Stomach smooth muscle (tissue), 2 donors: ENCODE results near the gene GFER.
"Not testable (repeated sequence)": the region's sequence is repeated elsewhere in the genome, so short reads cannot be mapped to it uniquely, and the experiment has no call there.

Source experiments
- H3K27ac ChIP-seq: one replicate; pipeline ENCODE4 v1.7.0; 2013; ENCODE audit warnings: mild to moderate bottlenecking, low read length, inconsistent platforms
- H3K27me3 ChIP-seq, 2 donors: one replicate each; pipeline ENCODE4 v1.7.0; 2013; ENCODE audit warnings: low read length in 2 of 2; ENCODE audit not compliant: insufficient read depth in 2 of 2, control insufficient read depth in 1 of 2
- H3K36me3 ChIP-seq, 2 donors: one replicate each; pipeline ENCODE4 v1.7.0; 2013; ENCODE audit warnings: low read length in 2 of 2; ENCODE audit not compliant: control insufficient read depth in 2 of 2, insufficient read depth in 2 of 2
- H3K4me1 ChIP-seq: one replicate; pipeline ENCODE4 v1.7.0; 2013; ENCODE audit warnings: low read length; ENCODE audit not compliant: control insufficient read depth, insufficient read depth
- H3K4me3 ChIP-seq, 2 donors: one replicate each; pipeline ENCODE4 v1.7.0; 2013; ENCODE audit warnings: low read length in 2 of 2
- H3K9ac ChIP-seq, 2 donors: one replicate each; pipeline ENCODE4 v1.7.0; 2013; ENCODE audit warnings: low read length in 2 of 2, mild to moderate bottlenecking in 1 of 2
- H3K9me3 ChIP-seq, 2 donors: one replicate each; pipeline ENCODE4 v1.7.0; 2013; ENCODE audit warnings: low read length in 2 of 2; ENCODE audit not compliant: control insufficient read depth in 2 of 2
- donor health status: healthy.
- donor health status: Pancreatic carcinoma.

Gene GFER

DNA sequence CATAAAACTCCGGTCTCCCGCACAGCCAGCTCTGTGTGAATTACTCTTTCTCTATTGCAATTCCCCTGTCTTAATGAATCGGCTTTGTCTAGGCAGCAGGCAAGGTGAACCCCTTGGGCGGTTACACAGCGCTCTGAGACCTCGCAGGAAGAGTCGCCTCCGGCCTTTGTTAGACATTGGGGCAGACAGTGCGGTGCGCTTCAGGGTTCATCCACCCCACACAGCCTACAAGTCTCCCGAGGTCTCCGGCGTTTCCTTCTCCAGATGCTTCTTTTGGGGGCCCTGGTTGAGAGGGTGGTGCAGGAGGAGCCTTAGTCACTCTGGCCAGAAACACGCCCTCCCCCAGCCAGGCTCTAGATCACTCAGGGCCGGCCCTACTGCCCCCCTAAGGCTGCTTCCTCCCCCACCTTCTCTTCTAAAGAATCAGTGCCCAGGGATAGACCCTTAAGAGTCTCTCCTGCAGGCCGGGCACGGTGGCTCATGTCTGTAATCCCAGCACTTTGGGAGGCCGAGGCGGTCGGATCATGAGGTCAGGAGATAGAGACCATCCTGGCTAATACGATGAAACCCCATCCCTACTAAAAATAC, 39.3 kb upstream of the GFER start:
- Histone ChIP-seq H3K27me3 (no peaks in the 10 kb centered on the region), H3K4me3 (no peak overlapping the region), H3K27ac (no peak overlapping the region), H3K9me3 (no peaks in the 10 kb centered on the region), H3K9ac (no peak overlapping the region), H3K36me3 (peaks cover 5% of the 10 kb centered on the region in 2 donors), H3K4me1 (peaks cover 25% of the 10 kb centered on the region)

DNA sequence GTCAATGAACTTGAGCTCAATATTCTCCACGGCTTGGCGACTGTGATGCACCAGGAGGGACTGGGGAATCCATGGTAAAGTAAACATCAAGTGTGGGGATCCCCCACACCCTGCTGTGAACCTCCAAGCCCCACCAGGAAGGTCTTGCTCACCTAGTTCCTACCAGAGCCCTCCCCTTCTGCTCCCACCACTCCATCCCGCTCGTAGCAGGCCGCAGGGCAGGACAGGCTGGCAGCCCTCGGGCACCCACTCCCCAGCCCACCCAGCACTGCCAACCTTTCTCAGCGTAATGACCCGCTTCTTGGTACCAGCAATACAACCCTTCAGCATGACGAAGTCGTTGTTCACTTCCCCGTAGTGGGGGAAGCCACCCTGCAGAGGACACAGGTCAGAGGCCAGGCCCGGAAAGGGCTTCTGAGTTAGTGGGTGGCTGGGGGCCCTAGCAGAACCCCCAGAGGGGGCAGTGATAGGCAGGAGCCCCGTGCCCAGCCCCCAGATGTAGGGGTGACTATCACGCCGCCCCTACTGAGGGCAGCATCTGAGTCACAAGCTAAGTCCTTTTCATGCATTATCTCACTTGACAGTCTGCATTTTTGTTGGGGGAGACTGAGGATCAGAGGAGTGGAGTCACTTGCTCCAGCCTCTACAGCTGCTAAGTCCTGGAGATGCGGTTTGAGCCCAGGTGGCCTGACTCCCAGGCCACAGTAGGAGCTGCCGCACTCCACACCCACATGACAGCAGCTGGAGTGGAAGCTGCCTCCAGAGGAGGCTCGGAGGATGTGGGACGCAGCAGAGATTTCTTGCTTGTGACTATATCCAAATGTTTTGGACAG, 38.2 kb upstream of the GFER start:
- Histone ChIP-seq H3K9ac (no peak overlapping the region), H3K36me3 (no peaks in the 10 kb centered on the region), H3K4me1 (peaks cover 23% of the 10 kb centered on the region), H3K27ac (no peak overlapping the region), H3K27me3 (no peaks in the 10 kb centered on the region), H3K9me3 (no peaks in the 10 kb centered on the region), H3K4me3 (no peak overlapping the region)

DNA sequence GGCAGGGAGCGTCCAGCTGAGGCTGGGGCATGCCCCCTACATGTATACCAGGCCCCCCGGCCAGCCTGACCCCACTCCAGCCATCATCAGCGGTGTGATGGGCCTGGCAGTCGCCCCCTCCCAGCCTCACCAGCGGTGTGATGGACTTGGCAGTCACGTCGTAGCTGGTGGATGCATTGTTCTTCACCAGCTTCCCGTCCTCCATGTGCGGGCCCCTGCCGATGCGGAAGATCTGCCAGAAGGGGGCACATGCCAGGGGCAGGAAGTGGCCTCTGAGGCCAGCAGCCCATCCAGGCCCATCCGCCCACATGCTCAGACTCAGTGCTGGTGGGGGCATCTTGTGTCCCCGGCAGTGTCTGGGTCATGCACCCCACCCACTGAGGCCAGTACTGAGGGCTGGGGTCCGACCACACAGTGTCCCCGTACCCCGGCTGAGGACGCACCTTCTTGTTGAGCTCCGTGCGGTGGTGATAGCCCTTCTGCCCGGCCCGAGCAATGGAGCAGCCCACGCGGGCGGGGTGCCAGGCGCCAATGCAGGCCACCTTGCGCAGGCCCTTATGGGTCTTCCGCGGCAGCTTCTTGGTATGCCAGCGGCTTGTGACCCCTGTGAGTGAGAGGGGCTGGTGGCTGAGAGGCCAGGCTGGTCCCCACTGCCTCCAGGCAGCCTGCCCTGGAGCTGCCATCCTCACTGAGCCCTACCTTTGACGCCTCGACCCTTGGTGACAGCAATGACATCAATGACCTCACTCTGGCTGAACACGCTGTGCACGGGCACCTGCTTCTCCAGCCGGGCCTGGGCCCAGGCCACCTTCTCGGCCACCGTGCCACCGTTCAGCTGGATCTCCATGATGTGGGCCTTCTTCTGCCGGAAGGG, 37.3 kb upstream of the GFER start:
- Histone ChIP-seq H3K9ac (no peak overlapping the region), H3K27ac (no peak overlapping the region), H3K4me3 (no peak overlapping the region), H3K4me1 (peaks cover 16% of the 10 kb centered on the region), H3K36me3 (no peaks in the 10 kb centered on the region), H3K9me3 (no peaks in the 10 kb centered on the region), H3K27me3 (no peaks in the 10 kb centered on the region)

DNA sequence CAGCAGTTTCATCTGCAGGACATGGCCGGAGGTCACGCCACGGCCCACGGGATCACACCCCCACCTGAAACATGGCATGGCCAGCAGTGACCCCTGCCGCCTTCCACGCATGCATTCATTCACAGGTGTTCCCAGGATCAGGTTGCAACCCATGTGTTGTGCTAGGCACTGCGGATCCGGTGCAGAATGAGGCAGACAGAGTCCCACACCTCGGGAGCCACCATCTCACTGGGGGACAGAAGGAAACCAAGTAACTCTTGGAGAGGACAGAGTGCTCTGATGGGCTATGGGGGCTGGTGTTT, 36.7 kb upstream of the GFER start:
- Histone ChIP-seq H3K27ac (no peak overlapping the region), H3K9ac (no peak overlapping the region), H3K4me3 (no peak overlapping the region), H3K9me3 (no peaks in the 10 kb centered on the region), H3K27me3 (no peaks in the 10 kb centered on the region), H3K4me1 (peaks cover 10% of the 10 kb centered on the region), H3K36me3 (no peaks in the 10 kb centered on the region)

DNA sequence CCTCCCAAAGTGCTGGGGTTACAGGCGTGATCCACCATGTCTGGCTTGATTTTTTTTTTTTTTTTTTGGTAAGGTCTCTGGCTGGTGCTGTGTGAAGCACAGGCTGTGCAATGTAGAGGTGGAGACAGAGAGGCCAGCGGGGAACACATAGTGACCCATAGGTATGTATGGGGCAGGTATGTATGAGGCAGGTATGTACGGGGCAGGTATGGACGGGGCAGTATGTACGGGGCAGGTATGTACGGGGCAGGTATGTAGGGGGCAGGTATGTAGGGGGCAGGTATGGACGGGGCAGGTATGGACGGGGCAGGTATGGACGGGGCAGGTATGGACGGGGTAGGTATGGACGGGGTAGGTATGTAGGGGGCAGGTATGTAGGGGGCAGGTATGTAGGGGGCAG, 34.5 kb upstream of the GFER start:
- Histone ChIP-seq H3K9me3 (no peaks in the 10 kb centered on the region), H3K36me3 (no peaks in the 10 kb centered on the region), H3K27ac (no peak overlapping the region), H3K4me1 (no peaks in the 10 kb centered on the region), H3K4me3 (no peak overlapping the region), H3K27me3 (no peaks in the 10 kb centered on the region), H3K9ac (no peak overlapping the region)

DNA sequence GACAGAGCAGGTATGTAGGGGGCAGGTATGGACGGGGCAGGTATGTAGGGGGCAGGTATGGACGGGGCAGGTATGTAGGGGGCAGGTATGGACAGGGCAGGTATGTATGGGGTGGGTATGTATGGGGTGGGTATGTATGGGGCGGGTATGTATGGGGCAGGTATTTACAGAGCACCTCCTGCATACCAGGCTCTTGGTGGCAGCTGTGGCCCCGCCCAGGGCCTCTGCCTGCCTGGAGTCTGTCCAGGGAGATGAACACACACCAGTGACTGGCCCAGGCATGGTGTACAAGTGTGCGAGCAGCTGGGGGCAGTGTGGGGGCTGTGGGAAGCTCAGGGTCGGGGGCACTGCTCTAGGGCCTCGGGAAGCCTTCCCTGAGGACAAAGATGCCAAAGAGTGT, 33.9 kb upstream of the GFER start:
- no peak overlapping the region for H3K4me3 ChIP-seq
- no peaks in the 10 kb centered on the region for H3K36me3 ChIP-seq
- H3K9me3 ChIP-seq = no peaks in the 10 kb centered on the region
- H3K4me1 ChIP-seq = no peaks in the 10 kb centered on the region
- no peaks in the 10 kb centered on the region for H3K27me3 ChIP-seq
- H3K9ac ChIP-seq = no peak overlapping the region
- H3K27ac ChIP-seq = no peak overlapping the region

DNA sequence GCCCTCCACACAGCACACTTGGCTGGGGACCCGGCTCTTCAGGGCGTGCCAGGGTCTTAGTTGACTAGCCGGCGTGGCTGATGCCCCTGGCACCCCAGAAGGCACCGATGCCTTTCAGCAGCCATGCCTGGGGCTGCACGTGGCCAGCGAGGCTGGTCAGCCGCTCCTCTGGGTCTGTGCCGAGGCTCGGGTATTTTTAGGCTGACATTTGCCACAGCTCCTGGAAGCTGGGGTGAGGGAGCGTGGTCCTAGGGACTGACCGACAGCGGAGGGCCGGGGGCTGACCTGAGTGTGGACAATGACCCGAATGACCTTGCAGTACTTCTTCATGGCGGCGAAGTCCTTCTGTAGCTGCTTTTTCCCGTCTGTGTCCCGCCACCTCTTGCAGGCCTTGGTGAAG, 33.4 kb upstream of the GFER start:
- Histone ChIP-seq H3K9ac (no peak overlapping the region), H3K9me3 (no peaks in the 10 kb centered on the region), H3K27ac (no peak overlapping the region), H3K4me1 (no peaks in the 10 kb centered on the region), H3K4me3 (no peak overlapping the region), H3K36me3 (no peaks in the 10 kb centered on the region), H3K27me3 (no peaks in the 10 kb centered on the region)

DNA sequence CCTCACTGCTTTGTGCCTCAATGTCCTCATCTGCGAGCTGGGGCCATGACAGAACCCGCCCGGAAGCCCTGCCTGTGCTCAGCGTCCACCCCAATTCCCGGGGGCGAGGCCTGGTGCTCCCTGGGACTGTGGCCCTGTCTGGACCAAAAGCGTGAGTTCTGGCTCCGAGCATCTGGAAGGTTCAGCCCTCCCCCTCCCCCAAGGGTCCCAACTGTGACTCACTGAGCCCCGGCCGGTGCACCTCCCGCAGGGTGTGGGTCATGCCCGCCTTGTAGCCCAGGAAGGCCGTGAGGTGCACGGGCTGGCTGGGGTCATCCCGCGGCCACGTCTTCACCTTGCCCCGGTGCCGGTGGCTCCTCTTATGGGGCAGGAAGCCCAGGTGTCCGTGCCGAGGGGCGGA, 30.3 kb upstream of the GFER start:
- Histone ChIP-seq H3K9me3 (no peaks in the 10 kb centered on the region), H3K9ac (no peak overlapping the region), H3K27ac (no peak overlapping the region), H3K4me1 (peaks cover 1% of the 10 kb centered on the region), H3K36me3 (no peaks in the 10 kb centered on the region), H3K4me3 (no peak overlapping the region), H3K27me3 (no peaks in the 10 kb centered on the region)

DNA sequence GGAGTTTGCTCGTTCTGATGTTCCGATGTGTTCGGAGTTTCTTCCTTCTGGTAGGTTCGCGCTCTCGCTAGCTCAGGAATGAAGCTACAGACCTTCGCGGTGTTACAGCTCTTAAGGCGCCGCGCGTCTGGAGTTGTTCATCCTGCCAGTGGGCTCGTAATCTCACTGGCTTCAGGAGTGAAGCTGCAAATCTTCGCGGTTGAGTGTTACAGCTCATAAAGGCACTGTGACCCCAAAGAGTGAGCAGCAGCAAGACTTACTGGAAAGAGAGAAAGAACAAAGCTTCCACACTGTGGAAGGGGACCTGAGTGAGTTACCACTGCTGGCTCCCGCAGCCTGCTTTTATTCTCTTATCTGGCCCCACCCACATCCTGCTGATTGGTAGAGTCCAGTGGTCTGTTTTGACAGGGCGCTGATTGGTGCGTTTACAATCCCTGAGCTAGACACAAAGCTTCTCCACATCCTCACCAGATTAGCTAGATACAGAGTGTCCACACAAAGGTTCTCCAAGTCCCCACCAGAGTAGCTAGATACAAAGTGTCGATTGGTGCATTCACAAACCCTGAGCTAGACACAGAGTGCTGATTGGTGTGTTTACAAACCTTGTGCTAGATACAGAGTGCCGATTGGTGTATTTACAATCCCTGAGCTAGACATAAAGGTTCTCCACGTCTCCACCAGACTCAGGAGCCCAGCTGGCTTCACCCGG, 26.4 kb upstream of the GFER start:
- H3K9me3 ChIP-seq = not testable (repeated sequence)

DNA sequence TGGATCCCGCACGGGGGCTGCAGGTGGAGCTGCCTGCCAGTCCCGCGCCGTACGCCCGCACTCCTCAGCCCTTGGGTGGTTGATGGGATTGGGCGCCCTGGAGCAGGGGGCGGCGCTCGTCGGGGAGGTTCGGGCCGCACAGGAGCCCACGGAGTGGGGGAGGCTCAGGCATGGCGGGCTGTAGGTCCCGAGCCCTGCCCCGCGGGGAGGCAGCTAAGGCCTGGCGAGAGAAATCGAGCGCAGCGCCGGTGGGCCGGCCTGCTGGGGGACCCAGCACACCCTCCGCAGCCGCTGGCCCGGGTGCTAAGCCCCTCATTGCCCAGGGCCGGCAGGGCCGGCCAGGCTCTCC, 25.9 kb upstream of the GFER start:
- peaks cover 11 to 14% of the 10 kb centered on the region in 2 donors for H3K36me3 ChIP-seq
- not testable (repeated sequence) for H3K27ac ChIP-seq, H3K9me3 ChIP-seq, H3K4me3 ChIP-seq, H3K9ac ChIP-seq, H3K27me3 ChIP-seq
- H3K4me1 ChIP-seq = peaks cover 14% of the 10 kb centered on the region

More for the DNA sequence above, 26.4 kb upstream of the GFER start:
- peaks cover 7 to 11% of the 10 kb centered on the region in 2 donors for H3K36me3 ChIP-seq
- H3K27ac ChIP-seq, H3K4me3 ChIP-seq, H3K9ac ChIP-seq, H3K27me3 ChIP-seq: not testable (repeated sequence)
- peaks cover 14% of the 10 kb centered on the region for H3K4me1 ChIP-seq
